ENCODE results near the gene ANKRD34A. TPM values are rescaled to one million over a fixed set of nuclear protein-coding genes. Genes with fewer than 3 reads are reported as not detected.

ANKRD34A gene
- polyA plus RNA-seq, 10 donors: 0.73 to 1.4 (median 1.1) TPM

Other genes starting within 250 kb of the ANKRD34A start
- gene CD160, start 245.1 kb downstream of the ANKRD34A start, polyA plus RNA-seq (ENCODE audit: insufficient read length in 10 of 10): 1 to 10 TPM in 4 of 10 donors, under 1 TPM in 6; 0.25 to 1.8 (median 0.62) TPM
- gene RNF115, start 140.5 kb downstream of the ANKRD34A start, polyA plus RNA-seq (ENCODE audit: insufficient read length in 10 of 10): 10 to 100 TPM; 11.2 to 21.2 (median 15.5) TPM
- 10 to 100 TPM; 18.2 to 22.9 (median 21.0) TPM for gene POLR3C, start 140.4 kb downstream of the ANKRD34A start, polyA plus RNA-seq (ENCODE audit: insufficient read length in 10 of 10)
- gene NUDT17, start 118.9 kb downstream of the ANKRD34A start, polyA plus RNA-seq (ENCODE audit: insufficient read length in 10 of 10): 10 to 100 TPM in 8 of 10 donors, 1 to 10 TPM in 2; 8.4 to 17.9 (median 12.9) TPM
- gene PIAS3, start 105.5 kb downstream of the ANKRD34A start, polyA plus RNA-seq (ENCODE audit: insufficient read length in 10 of 10): 10 to 100 TPM; 37.9 to 62.4 (median 45.7) TPM
- 1 to 10 TPM; 1.8 to 4.6 (median 2.3) TPM for gene ANKRD35, start 78.7 kb downstream of the ANKRD34A start, polyA plus RNA-seq (ENCODE audit: insufficient read length in 10 of 10)
- gene ITGA10, start 54.5 kb downstream of the ANKRD34A start, polyA plus RNA-seq (ENCODE audit: insufficient read length in 10 of 10): 10 to 100 TPM in 2 of 10 donors, 1 to 10 TPM in 8; 2.4 to 17.0 (median 7.5) TPM
- 10 to 100 TPM; 19.5 to 27.3 (median 23.9) TPM for gene PEX11B, start 45.9 kb downstream of the ANKRD34A start, polyA plus RNA-seq (ENCODE audit: insufficient read length in 10 of 10)
- gene RBM8A, start 37.1 kb downstream of the ANKRD34A start, polyA plus RNA-seq (ENCODE audit: insufficient read length in 10 of 10): 100 to 1,000 TPM; 113 to 144 (median 122) TPM
- 10 to 100 TPM; 26.1 to 33.0 (median 30.1) TPM for gene LIX1L, start 6.6 kb downstream of the ANKRD34A start, polyA plus RNA-seq (ENCODE audit: insufficient read length in 10 of 10)
- 10 to 100 TPM; 32.9 to 41.1 (median 37.8) TPM for gene POLR3GL, start 115 bp upstream of the ANKRD34A start, polyA plus RNA-seq (ENCODE audit: insufficient read length in 10 of 10)
- 100 to 1,000 TPM; 214 to 318 (median 275) TPM for gene TXNIP, start 32.0 kb upstream of the ANKRD34A start, polyA plus RNA-seq (ENCODE audit: insufficient read length in 10 of 10)
- gene HJV, start 57.2 kb upstream of the ANKRD34A start, polyA plus RNA-seq (ENCODE audit: insufficient read length in 10 of 10): 100 to 1,000 TPM; 103 to 254 (median 180) TPM
- gene NBPF10, start 180.2 kb upstream of the ANKRD34A start, polyA plus RNA-seq (ENCODE audit: insufficient read length in 10 of 10): 1 to 10 TPM; 1.3 to 2.2 (median 1.5) TPM

Data from muscle of back (tissue), 10 donors.